ENCODE results near the gene TMEM169.

The TMEM169 gene, protein sequence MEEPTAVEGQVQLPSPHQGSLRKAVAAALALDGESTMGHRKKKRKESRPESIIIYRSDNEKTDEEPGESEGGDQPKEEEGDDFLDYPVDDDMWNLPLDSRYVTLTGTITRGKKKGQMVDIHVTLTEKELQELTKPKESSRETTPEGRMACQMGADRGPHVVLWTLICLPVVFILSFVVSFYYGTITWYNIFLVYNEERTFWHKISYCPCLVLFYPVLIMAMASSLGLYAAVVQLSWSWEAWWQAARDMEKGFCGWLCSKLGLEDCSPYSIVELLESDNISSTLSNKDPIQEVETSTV

DNA sequence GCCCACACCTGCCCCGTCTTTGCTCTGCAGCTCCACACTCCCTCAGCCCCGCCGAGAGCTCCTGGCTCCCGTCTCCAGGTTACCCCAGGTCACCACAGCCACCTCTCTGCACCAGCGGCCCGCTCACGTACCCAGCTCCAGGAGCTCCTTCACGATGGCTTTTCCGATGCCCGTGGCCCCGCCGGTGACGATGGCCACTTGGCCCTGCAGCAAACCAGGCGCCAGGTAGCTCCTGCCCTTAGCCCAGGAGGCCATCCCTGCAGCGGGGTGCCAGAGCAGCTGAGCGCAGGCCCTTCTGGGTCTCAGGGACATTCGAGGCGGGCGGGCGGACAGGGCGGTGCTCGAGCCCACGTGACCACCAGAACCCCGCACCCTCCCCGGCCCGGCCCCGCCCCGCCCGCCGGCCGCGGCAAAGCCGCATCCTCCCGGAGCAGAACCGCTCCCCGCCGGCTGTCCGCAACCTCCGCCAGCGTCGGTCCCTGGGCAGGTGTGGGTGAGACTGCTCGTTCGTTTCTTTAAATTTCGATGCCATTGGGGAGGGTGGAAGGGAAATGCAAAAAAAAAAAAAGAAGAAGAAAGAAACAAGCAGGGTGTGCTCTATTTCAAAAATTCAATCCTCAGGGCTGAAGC is at the start of gene TMEM169, which contains the start of gene PECR:
Gene TMEM169 (plus strand): TSS at position 433 of the 630 bp plus-strand sequence. CDS start 14,045 bp downstream, outside the sequence.
Gene PECR (minus strand): TSS at position 323 of the 630 bp plus-strand sequence. CDS start 68 bp downstream, at position 255.
- intact Hi-C loops (cut with micrococcal nuclease) = loop anchor here (2.0 kb wide), 1 partner anchor 25 kb away; no protein-coding TSS in a partner anchor
- peaks cover 27% of the 10 kb centered on the region for H3K4me1 Mint-ChIP-seq (ENCODE audit: low read depth)
- peaks cover 9% of the 10 kb centered on the region for H3K36me3 Mint-ChIP-seq (ENCODE audit: low read depth)
- no peaks in the 10 kb centered on the region for H3K9me3 Mint-ChIP-seq
- peak within 1 kb of the TSS; percentile 77 for H3K27ac Mint-ChIP-seq
- H3K27me3 Mint-ChIP-seq = peaks cover 8% of the 10 kb centered on the region
- H3K4me3 Mint-ChIP-seq = peak within 1 kb of the TSS; percentile 91

DNA sequence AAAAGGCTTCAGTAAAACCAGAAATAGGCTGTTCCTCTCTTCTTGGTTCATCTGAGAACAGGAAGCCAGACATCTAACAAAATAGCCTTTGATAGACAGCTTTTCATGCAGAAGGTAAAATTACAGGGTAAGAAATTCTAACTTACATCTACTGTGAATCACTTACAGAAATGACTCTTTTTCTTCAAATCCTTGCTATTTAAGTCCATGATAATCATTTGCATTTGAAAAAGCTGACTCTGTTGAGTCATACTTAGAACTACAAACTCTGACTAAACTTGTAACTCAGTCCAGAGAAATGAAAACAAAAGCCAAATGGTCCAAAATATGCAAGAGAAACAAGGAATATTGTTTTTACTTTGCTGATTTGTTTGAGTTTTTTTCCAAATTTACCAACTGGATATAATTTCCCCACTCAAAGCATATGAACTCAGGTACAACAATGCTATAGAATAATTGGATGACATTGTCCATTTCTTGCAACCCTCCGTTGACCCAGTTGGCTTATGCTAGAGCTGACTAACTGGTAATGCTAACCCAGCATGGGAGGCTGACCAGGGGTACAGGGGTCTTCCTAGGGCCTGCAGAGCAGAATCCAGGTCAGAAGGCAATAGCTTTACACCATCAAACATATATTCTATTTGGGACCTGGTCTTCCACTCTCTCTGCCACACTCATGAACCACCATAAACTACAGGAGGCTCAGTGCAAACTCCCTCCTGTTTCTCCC is 49.6 kb upstream of the TMEM169 start:
- intact Hi-C loops (cut with micrococcal nuclease) = no loop called here
- no peaks in the 10 kb centered on the region for H3K27me3 Mint-ChIP-seq
- no peaks in the 10 kb centered on the region for H3K36me3 Mint-ChIP-seq (ENCODE audit: low read depth)
- no peak overlapping the region for H3K4me3 Mint-ChIP-seq
- H3K27ac Mint-ChIP-seq = no peak overlapping the region
- H3K4me1 Mint-ChIP-seq (ENCODE audit: low read depth) = no peaks in the 10 kb centered on the region
- no peaks in the 10 kb centered on the region for H3K9me3 Mint-ChIP-seq

GRCh38 chr2:216033403-216033802 is 48.3 kb upstream of the TMEM169 start:
- no peaks in the 10 kb centered on the region for H3K9me3 Mint-ChIP-seq
- intact Hi-C loops (cut with micrococcal nuclease) = no loop called here
- H3K27ac Mint-ChIP-seq = no peak overlapping the region
- no peaks in the 10 kb centered on the region for H3K36me3 Mint-ChIP-seq (ENCODE audit: low read depth)
- H3K4me3 Mint-ChIP-seq = no peak overlapping the region
- no peaks in the 10 kb centered on the region for H3K4me1 Mint-ChIP-seq (ENCODE audit: low read depth)
- no peaks in the 10 kb centered on the region for H3K27me3 Mint-ChIP-seq

- H3K4me1 Mint-ChIP-seq (ENCODE audit: low read depth) = no peaks in the 10 kb centered on the region
- no peaks in the 10 kb centered on the region for H3K36me3 Mint-ChIP-seq (ENCODE audit: low read depth)
- H3K9me3 Mint-ChIP-seq = no peaks in the 10 kb centered on the region
- no peaks in the 10 kb centered on the region for H3K27me3 Mint-ChIP-seq
- H3K4me3 Mint-ChIP-seq = no peak overlapping the region
- no peak overlapping the region for H3K27ac Mint-ChIP-seq
- intact Hi-C loops (cut with micrococcal nuclease) = loop anchor here (2.0 kb wide), 1 partner anchor 633 kb away; no protein-coding TSS in a partner anchor
Measured at GRCh38 chr2:216034065-216034464, 47.7 kb upstream of the TMEM169 start.

DNA sequence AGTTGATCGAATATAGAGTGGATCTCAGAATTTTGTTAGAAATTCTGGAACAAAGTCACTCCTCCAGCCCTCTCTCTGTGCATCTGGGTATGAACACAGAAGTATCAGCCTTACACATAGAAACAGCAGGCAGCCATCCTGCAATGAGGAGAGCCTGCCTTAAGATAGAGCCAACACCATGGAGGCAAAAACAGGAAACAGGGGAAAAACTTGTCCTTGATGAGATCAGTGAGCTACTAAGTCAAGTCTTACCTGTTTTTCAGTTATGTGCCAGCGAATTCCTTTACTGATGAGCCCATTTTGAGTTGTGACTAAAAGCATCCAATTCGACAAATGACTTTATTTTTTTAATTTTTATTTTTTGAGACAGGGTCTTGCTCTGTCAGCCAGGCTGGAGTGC is 41.8 kb upstream of the TMEM169 start:
- Mint-ChIP-seq H3K27me3 (no peaks in the 10 kb centered on the region), H3K4me1 (ENCODE audit: low read depth) (no peaks in the 10 kb centered on the region), H3K4me3 (no peak overlapping the region), H3K27ac (no peak overlapping the region), H3K36me3 (ENCODE audit: low read depth) (peaks cover 6% of the 10 kb centered on the region), H3K9me3 (no peaks in the 10 kb centered on the region)
- intact Hi-C loops (cut with micrococcal nuclease) = no loop called here

DNA sequence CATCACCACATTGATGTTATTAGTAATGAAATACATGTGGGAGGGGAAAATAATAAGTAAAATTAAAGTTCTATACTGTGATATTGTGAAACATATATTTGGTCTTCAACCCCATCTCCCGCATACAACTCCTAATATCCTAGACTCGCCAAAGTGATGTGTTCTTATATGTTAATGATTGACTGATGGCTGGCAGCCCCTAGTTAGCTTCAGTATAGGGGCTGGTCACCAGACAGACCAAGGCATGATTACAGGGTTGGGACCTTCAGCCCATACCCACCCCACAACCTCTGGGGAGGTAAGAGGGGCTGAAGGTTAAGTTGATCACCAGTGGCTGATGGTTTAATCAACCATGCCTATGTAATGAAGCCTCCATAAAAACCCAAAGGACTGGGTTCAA is 40.3 kb upstream of the TMEM169 start:
- Mint-ChIP-seq H3K4me1 (ENCODE audit: low read depth) (no peaks in the 10 kb centered on the region), H3K27ac (no peak overlapping the region), H3K36me3 (ENCODE audit: low read depth) (peaks cover 6% of the 10 kb centered on the region), H3K4me3 (no peak overlapping the region), H3K9me3 (no peaks in the 10 kb centered on the region), H3K27me3 (no peaks in the 10 kb centered on the region)
- intact Hi-C loops (cut with micrococcal nuclease) = no loop called here

DNA sequence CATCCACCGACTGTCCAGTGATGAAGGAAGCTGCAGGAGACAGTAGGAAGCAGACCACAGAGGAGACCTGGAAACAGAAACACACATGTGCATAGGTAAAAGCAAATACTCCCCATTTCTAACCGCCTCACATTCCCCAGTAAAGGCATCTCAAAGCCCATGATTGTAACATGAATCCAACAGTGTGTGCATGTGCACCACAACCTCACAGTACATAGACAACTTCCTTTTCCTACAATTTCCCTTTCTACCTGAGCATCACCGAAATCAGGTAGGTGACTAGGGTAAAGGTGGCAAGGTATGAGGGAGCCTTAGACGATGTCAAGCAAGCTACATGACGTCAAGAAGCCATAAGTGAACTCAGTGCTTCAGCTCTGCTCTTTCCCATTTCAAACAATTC is 37.8 kb upstream of the TMEM169 start:
- H3K4me1 Mint-ChIP-seq (ENCODE audit: low read depth) = no peaks in the 10 kb centered on the region
- H3K27me3 Mint-ChIP-seq = no peaks in the 10 kb centered on the region
- H3K27ac Mint-ChIP-seq = no peak overlapping the region
- H3K4me3 Mint-ChIP-seq = no peak overlapping the region
- peaks cover 6% of the 10 kb centered on the region for H3K36me3 Mint-ChIP-seq (ENCODE audit: low read depth)
- no peaks in the 10 kb centered on the region for H3K9me3 Mint-ChIP-seq
- intact Hi-C loops (cut with micrococcal nuclease) = no loop called here

- Mint-ChIP-seq H3K4me3 (no peak overlapping the region), H3K27me3 (no peaks in the 10 kb centered on the region), H3K27ac (no peak overlapping the region), H3K9me3 (no peaks in the 10 kb centered on the region), H3K4me1 (ENCODE audit: low read depth) (no peaks in the 10 kb centered on the region), H3K36me3 (ENCODE audit: low read depth) (peaks cover 11% of the 10 kb centered on the region)
- intact Hi-C loops (cut with micrococcal nuclease) = no loop called here
Measured at GRCh38 chr2:216044883-216045486, 36.7 kb upstream of the TMEM169 start.

GRCh38 chr2:216047397-216047796 is 34.3 kb upstream of the TMEM169 start:
- peaks cover 13% of the 10 kb centered on the region for H3K36me3 Mint-ChIP-seq (ENCODE audit: low read depth)
- H3K27me3 Mint-ChIP-seq = no peaks in the 10 kb centered on the region

DNA sequence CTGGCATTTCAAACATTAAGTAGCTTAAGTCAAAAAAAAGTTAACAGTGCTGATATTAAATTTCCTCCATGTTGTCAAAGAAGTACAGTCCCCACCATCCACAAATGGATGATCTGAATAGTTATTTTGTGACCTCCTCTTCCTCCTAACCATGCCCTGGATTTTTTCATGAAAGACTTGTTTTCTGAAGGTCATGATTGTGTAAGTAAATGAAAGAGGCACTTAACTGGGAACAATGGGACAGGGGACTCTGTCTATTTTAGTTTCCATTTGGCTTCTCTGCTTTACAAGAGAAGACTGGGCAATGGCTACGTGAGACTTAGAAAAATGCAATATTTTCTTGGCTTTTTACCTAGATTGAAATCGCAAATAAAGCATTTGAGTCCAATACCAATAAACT is 32.3 kb upstream of the TMEM169 start:
- intact Hi-C loops (cut with micrococcal nuclease) = no loop called here
- no peak overlapping the region for H3K27ac Mint-ChIP-seq
- no peaks in the 10 kb centered on the region for H3K27me3 Mint-ChIP-seq
- H3K36me3 Mint-ChIP-seq (ENCODE audit: low read depth) = peaks cover 7% of the 10 kb centered on the region
- H3K9me3 Mint-ChIP-seq = no peaks in the 10 kb centered on the region
- H3K4me3 Mint-ChIP-seq = no peak overlapping the region
- H3K4me1 Mint-ChIP-seq (ENCODE audit: low read depth) = no peaks in the 10 kb centered on the region

More at GRCh38 chr2:216047397-216047796, 34.3 kb upstream of the TMEM169 start:
- no peak overlapping the region for H3K27ac Mint-ChIP-seq
- intact Hi-C loops (cut with micrococcal nuclease) = no loop called here
- no peaks in the 10 kb centered on the region for H3K9me3 Mint-ChIP-seq
- H3K4me1 Mint-ChIP-seq (ENCODE audit: low read depth) = no peaks in the 10 kb centered on the region
- H3K4me3 Mint-ChIP-seq = no peak overlapping the region

GRCh38 chr2:216051350-216051749 is 30.4 kb upstream of the TMEM169 start:
- Mint-ChIP-seq H3K36me3 (ENCODE audit: low read depth) (peaks cover 7% of the 10 kb centered on the region), H3K9me3 (no peaks in the 10 kb centered on the region), H3K4me1 (ENCODE audit: low read depth) (no peaks in the 10 kb centered on the region), H3K27ac (no peak overlapping the region), H3K4me3 (no peak overlapping the region), H3K27me3 (no peaks in the 10 kb centered on the region)
- intact Hi-C loops (cut with micrococcal nuclease) = no loop called here

DNA sequence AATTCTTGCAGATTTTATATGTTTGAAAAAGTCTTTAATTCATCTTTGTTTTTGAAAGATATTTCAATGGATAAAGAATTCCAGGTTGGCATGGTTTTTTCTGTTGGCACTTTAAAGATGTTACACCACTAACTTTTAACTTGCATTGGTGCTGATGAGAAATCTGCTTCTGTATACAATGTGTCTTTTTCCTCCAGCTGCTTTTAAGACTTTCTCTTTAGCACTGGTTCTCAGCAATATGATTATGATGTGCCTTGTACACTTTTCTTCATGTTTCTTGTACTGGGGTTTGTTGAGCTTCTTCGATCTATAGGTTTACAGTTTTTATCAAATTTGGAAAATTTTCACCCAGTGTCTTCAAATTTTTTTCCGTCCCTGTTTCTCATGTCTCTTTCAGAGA is 29.3 kb upstream of the TMEM169 start:
- H3K27ac Mint-ChIP-seq = no peak overlapping the region
- H3K36me3 Mint-ChIP-seq (ENCODE audit: low read depth) = peaks cover 7% of the 10 kb centered on the region
- intact Hi-C loops (cut with micrococcal nuclease) = no loop called here
- no peak overlapping the region for H3K4me3 Mint-ChIP-seq
- no peaks in the 10 kb centered on the region for H3K27me3 Mint-ChIP-seq
- H3K4me1 Mint-ChIP-seq (ENCODE audit: low read depth) = no peaks in the 10 kb centered on the region
- no peaks in the 10 kb centered on the region for H3K9me3 Mint-ChIP-seq

- H3K36me3 Mint-ChIP-seq (ENCODE audit: low read depth) = no peaks in the 10 kb centered on the region
- H3K4me3 Mint-ChIP-seq = no peak overlapping the region
- no peak overlapping the region for H3K27ac Mint-ChIP-seq
- no peaks in the 10 kb centered on the region for H3K9me3 Mint-ChIP-seq
- intact Hi-C loops (cut with micrococcal nuclease) = no loop called here
- H3K27me3 Mint-ChIP-seq = no peaks in the 10 kb centered on the region
- peaks cover 6% of the 10 kb centered on the region for H3K4me1 Mint-ChIP-seq (ENCODE audit: low read depth)
Measured at GRCh38 chr2:216055680-216056079, 26.0 kb upstream of the TMEM169 start.

GRCh38 chr2:216056739-216057138 is 25.0 kb upstream of the TMEM169 start:
- H3K4me3 Mint-ChIP-seq = no peak overlapping the region
- intact Hi-C loops (cut with micrococcal nuclease) = no loop called here
- H3K4me1 Mint-ChIP-seq (ENCODE audit: low read depth) = peaks cover 6% of the 10 kb centered on the region
- H3K9me3 Mint-ChIP-seq = no peaks in the 10 kb centered on the region
- no peaks in the 10 kb centered on the region for H3K27me3 Mint-ChIP-seq
- H3K27ac Mint-ChIP-seq = no peak overlapping the region
- H3K36me3 Mint-ChIP-seq (ENCODE audit: low read depth) = peaks cover 3% of the 10 kb centered on the region
